ENCODE data around the gene SLC14A1. TPM values are rescaled to one million over a fixed set of nuclear protein-coding genes. Genes with fewer than 3 reads are reported as not detected.

SLC14A1 gene
- total and polyA plus RNA-seq, 2 of the 8 experiments (the other 6 are each of a cell fraction or from before 2014, with no cell fraction given): 0.18 TPM; not detected in 1

- TF ChIP-seq, protein P1, sequence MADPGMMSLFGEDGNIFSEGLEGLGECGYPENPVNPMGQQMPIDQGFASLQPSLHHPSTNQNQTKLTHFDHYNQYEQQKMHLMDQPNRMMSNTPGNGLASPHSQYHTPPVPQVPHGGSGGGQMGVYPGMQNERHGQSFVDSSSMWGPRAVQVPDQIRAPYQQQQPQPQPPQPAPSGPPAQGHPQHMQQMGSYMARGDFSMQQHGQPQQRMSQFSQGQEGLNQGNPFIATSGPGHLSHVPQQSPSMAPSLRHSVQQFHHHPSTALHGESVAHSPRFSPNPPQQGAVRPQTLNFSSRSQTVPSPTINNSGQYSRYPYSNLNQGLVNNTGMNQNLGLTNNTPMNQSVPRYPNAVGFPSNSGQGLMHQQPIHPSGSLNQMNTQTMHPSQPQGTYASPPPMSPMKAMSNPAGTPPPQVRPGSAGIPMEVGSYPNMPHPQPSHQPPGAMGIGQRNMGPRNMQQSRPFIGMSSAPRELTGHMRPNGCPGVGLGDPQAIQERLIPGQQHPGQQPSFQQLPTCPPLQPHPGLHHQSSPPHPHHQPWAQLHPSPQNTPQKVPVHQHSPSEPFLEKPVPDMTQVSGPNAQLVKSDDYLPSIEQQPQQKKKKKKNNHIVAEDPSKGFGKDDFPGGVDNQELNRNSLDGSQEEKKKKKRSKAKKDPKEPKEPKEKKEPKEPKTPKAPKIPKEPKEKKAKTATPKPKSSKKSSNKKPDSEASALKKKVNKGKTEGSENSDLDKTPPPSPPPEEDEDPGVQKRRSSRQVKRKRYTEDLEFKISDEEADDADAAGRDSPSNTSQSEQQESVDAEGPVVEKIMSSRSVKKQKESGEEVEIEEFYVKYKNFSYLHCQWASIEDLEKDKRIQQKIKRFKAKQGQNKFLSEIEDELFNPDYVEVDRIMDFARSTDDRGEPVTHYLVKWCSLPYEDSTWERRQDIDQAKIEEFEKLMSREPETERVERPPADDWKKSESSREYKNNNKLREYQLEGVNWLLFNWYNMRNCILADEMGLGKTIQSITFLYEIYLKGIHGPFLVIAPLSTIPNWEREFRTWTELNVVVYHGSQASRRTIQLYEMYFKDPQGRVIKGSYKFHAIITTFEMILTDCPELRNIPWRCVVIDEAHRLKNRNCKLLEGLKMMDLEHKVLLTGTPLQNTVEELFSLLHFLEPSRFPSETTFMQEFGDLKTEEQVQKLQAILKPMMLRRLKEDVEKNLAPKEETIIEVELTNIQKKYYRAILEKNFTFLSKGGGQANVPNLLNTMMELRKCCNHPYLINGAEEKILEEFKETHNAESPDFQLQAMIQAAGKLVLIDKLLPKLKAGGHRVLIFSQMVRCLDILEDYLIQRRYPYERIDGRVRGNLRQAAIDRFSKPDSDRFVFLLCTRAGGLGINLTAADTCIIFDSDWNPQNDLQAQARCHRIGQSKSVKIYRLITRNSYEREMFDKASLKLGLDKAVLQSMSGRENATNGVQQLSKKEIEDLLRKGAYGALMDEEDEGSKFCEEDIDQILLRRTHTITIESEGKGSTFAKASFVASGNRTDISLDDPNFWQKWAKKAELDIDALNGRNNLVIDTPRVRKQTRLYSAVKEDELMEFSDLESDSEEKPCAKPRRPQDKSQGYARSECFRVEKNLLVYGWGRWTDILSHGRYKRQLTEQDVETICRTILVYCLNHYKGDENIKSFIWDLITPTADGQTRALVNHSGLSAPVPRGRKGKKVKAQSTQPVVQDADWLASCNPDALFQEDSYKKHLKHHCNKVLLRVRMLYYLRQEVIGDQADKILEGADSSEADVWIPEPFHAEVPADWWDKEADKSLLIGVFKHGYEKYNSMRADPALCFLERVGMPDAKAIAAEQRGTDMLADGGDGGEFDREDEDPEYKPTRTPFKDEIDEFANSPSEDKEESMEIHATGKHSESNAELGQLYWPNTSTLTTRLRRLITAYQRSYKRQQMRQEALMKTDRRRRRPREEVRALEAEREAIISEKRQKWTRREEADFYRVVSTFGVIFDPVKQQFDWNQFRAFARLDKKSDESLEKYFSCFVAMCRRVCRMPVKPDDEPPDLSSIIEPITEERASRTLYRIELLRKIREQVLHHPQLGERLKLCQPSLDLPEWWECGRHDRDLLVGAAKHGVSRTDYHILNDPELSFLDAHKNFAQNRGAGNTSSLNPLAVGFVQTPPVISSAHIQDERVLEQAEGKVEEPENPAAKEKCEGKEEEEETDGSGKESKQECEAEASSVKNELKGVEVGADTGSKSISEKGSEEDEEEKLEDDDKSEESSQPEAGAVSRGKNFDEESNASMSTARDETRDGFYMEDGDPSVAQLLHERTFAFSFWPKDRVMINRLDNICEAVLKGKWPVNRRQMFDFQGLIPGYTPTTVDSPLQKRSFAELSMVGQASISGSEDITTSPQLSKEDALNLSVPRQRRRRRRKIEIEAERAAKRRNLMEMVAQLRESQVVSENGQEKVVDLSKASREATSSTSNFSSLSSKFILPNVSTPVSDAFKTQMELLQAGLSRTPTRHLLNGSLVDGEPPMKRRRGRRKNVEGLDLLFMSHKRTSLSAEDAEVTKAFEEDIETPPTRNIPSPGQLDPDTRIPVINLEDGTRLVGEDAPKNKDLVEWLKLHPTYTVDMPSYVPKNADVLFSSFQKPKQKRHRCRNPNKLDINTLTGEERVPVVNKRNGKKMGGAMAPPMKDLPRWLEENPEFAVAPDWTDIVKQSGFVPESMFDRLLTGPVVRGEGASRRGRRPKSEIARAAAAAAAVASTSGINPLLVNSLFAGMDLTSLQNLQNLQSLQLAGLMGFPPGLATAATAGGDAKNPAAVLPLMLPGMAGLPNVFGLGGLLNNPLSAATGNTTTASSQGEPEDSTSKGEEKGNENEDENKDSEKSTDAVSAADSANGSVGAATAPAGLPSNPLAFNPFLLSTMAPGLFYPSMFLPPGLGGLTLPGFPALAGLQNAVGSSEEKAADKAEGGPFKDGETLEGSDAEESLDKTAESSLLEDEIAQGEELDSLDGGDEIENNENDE (IDR thresholded peaks at IDR 0.05; ENCODE audit: insufficient replicate concordance, low read length): no peak
- no peak for TF ChIP-seq KDM1A (IDR thresholded peaks at IDR 0.05; ENCODE audit: borderline replicate concordance, low read length)
- no peak for TF ChIP-seq KDM5A (IDR thresholded peaks at IDR 0.05; ENCODE audit: low read length)
- no peak for TF ChIP-seq TEAD4 (IDR thresholded peaks at IDR 0.05; ENCODE audit: low read depth, low read length)
- no peak for TF ChIP-seq RXRA (IDR thresholded peaks at IDR 0.05; ENCODE audit: insufficient read depth, low read depth, low read length)
- no peak for TF ChIP-seq ATF3 (IDR thresholded peaks at IDR 0.05; ENCODE audit: insufficient read depth, low read depth, low read length)
- no peak for TF ChIP-seq RAD21 (IDR thresholded peaks at IDR 0.05 in 1 of 2, conservative IDR thresholded peaks at IDR 0.05 in 1 of 2; ENCODE audit: low read depth in 2 of 2, low read length in 2 of 2)
Observed at GRCh38 chr18:45686891-45687611, 36.9 kb upstream of the SLC14A1 start (continued).
